Neural progenitor cell (in vitro differentiated cells): ENCODE data around the gene EDNRB. TPM values are rescaled to one million over a fixed set of nuclear protein-coding genes. Genes with fewer than 3 reads are reported as not detected.
A peak's percentile ranks its signal among the peaks of the same experiment; 100 is the strongest.

Source experiments
- DNase-seq: peaks from one replicate; pipeline ENCODE4 v3.0.0-alpha.2; 2016; ENCODE audit warnings: low spot score
- H2AFZ ChIP-seq: fragments of 200-600 bp; sonication (generic); replicated peaks from 2 replicates; pipeline ENCODE4 v1.6.1; 2016; ENCODE audit warnings: antibody characterized with exemption
- H3F3A ChIP-seq: fragments of 200-600 bp; sonication (generic); 2 replicates; pipeline ENCODE4 v1.6.1; 2016; ENCODE audit warnings: antibody characterized with exemption, low read depth
- H3K27ac ChIP-seq: fragments of 200-600 bp; sonication (generic); 2 replicates; pipeline ENCODE4 v1.5.1; 2016; ENCODE audit warnings: mild to moderate bottlenecking
- H3K27me3 ChIP-seq: fragments of 200-600 bp; sonication (generic); 2 replicates; pipeline ENCODE4 v1.6.1; 2016; ENCODE audit warnings: mild to moderate bottlenecking, moderate library complexity
- H3K36me3 ChIP-seq: fragments of 200-600 bp; sonication (generic); 2 replicates; pipeline ENCODE4 v1.5.1; 2016
- H3K4me1 ChIP-seq: fragments of 200-600 bp; sonication (generic); 2 replicates; pipeline ENCODE4 v1.6.1; 2016; ENCODE audit warnings: mixed run types
- H3K4me2 ChIP-seq: fragments of 200-600 bp; sonication (generic); 2 replicates; pipeline ENCODE4 v1.6.1; 2016
- H3K4me3 ChIP-seq: fragments of 200-600 bp; sonication (generic); 2 replicates; pipeline ENCODE4 v1.5.1; 2016
- H3K79me2 ChIP-seq: fragments of 200-600 bp; sonication (generic); 2 replicates; pipeline ENCODE4 v1.6.1; 2016; ENCODE audit warnings: low read depth
- H3K9ac ChIP-seq: fragments of 200-600 bp; sonication (generic); 2 replicates; pipeline ENCODE4 v1.6.1; 2016
- H3K9me3 ChIP-seq: fragments of 200-600 bp; sonication (generic); 2 replicates; pipeline ENCODE4 v1.5.1; 2016; ENCODE audit warnings: low read depth
- H4K20me1 ChIP-seq: fragments of 200-600 bp; sonication (generic); 2 replicates; pipeline ENCODE4 v1.6.1; 2016; ENCODE audit warnings: low read depth
- H3K27ac Mint-ChIP-seq: 3 replicates; pipeline ENCODE4 v1.8.0; 2021; ENCODE audit warnings: mixed read lengths
- H3K27me3 Mint-ChIP-seq: 2 replicates; pipeline ENCODE4 v1.8.0; 2022; ENCODE audit warnings: low read depth, mild to moderate bottlenecking, inconsistent platforms, moderate library complexity, mixed read lengths; ENCODE audit not compliant: insufficient read depth
- H3K36me3 Mint-ChIP-seq: 3 replicates; pipeline ENCODE4 v1.8.0; 2021; ENCODE audit warnings: mixed read lengths
- H3K4me1 Mint-ChIP-seq: 3 replicates; pipeline ENCODE4 v1.8.0; 2021; ENCODE audit warnings: mixed read lengths
- H3K4me3 Mint-ChIP-seq: 3 replicates; pipeline ENCODE4 v1.8.0; 2021; ENCODE audit warnings: mild to moderate bottlenecking, moderate library complexity, mixed read lengths
- H3K9me3 Mint-ChIP-seq: 3 replicates; pipeline ENCODE4 v1.8.0; 2020; ENCODE audit warnings: mixed read lengths
- CTCF ChIP-seq: fragments of 200-600 bp; sonication (generic); IDR thresholded peaks from 2 replicates; pipeline ENCODE4 v1.5.1; 2017; ENCODE audit warnings: antibody characterized with exemption, mild to moderate bottlenecking
- EZH2 ChIP-seq: fragments of 200-600 bp; sonication (generic); IDR thresholded peaks from 2 replicates; pipeline ENCODE4 v1.6.1; 2017; ENCODE audit warnings: antibody characterized with exemption, mild to moderate bottlenecking, moderate library complexity
- EZH2phosphoT487 ChIP-seq: fragments of 200-600 bp; sonication (generic); IDR thresholded peaks from 2 replicates; pipeline ENCODE4 v1.6.1; 2017; ENCODE audit warnings: antibody characterized with exemption
- total RNA-seq: library from RNA; depleted of rRNA; stranded (reverse); fragments of >200 nt; gene quantifications from 2 replicates; pipeline ENCODE4 v1.2.3, GENCODE V29; 2015; ENCODE audit warnings: low replicate concordance

Gene EDNRB
- total RNA-seq, 1 donor from 2014 or later: 2.2 TPM

GRCh38 chr13:77891041-77891440 is 27.6 kb downstream of the EDNRB start:
- Mint-ChIP-seq H3K9me3 (peaks cover 6% of the 10 kb centered on the region), H3K27ac (no peak overlapping the region), H3K27me3 (peaks cover 4% of the 10 kb centered on the region), H3K36me3 (no peaks in the 10 kb centered on the region), H3K4me1 (peaks cover 4% of the 10 kb centered on the region), H3K4me3 (no peak overlapping the region)
- Histone ChIP-seq H3K27ac (no peak overlapping the region), H3K79me2 (no peaks in the 10 kb centered on the region), H2AFZ (peak overlapping the region; percentile 22), H3K36me3 (no peaks in the 10 kb centered on the region), H4K20me1 (no peaks in the 10 kb centered on the region), H3K4me1 (peaks cover 3% of the 10 kb centered on the region), H3K4me2 (no peak overlapping the region), H3K4me3 (no peak overlapping the region), H3K9ac (no peak overlapping the region), H3K27me3 (no peaks in the 10 kb centered on the region), H3F3A (no peaks in the 10 kb centered on the region), H3K9me3 (no peaks in the 10 kb centered on the region)
- TF ChIP-seq EZH2phosphoT487 (no peak), EZH2 (no peak), CTCF (no peak)
- DNase-seq: no peak

DNA sequence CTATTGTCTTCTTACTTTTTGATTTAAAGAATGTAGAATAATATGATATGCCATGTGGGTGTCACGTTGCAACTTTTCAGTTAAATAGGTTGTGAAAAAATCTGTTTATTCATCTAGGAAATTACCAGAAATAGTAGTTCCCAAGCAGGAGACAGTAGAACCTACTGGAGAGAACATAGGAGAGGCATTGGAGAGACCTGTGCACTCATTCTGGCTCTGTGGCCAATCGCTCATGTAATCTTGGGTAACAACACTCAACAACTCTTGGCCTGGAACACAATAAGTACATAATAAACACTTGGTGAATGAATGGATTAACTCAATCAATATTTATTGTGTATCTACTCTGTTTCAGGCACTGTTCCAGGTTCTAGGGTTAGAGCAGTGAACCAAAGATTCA is 35.3 kb downstream of the EDNRB start:
- H2AFZ ChIP-seq: no peak overlapping the region
- no peak overlapping the region for H3K4me2 ChIP-seq
- H3K36me3 ChIP-seq: no peaks in the 10 kb centered on the region
- no peaks in the 10 kb centered on the region for H3K79me2 ChIP-seq
- no peak overlapping the region for H3K27ac ChIP-seq
- Mint-ChIP-seq H3K27me3 (no peaks in the 10 kb centered on the region), H3K4me1 (no peaks in the 10 kb centered on the region), H3K27ac (no peak overlapping the region), H3K4me3 (no peak overlapping the region), H3K9me3 (peaks cover 2% of the 10 kb centered on the region), H3K36me3 (no peaks in the 10 kb centered on the region)
- no peak overlapping the region for H3K4me3 ChIP-seq
- no peaks in the 10 kb centered on the region for H3F3A ChIP-seq
- H3K4me1 ChIP-seq: no peaks in the 10 kb centered on the region
- H3K9ac ChIP-seq: no peak overlapping the region
- DNase-seq: no peak
- no peaks in the 10 kb centered on the region for H4K20me1 ChIP-seq
- TF ChIP-seq EZH2phosphoT487 (no peak), EZH2 (no peak), CTCF (no peak)
- no peaks in the 10 kb centered on the region for H3K9me3 ChIP-seq
- H3K27me3 ChIP-seq: no peaks in the 10 kb centered on the region

DNA sequence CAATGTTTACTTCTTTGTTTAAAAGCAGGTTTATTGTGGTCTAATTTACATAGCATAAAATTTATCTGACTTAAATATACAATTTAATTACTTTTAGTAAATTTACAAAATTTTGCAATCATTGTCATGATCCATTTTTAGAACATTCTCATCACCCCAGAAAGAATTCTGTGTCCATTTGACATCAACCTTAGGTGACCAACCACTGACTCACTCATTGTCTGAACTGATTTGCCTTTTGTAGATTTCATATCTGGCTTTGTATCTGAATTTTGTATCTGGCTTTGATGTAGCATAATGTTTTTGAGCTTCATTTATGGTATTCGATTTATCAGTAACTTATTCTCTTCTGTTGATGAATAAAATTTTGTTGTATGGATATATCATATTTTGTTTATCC is 40.4 kb downstream of the EDNRB start:
- Mint-ChIP-seq H3K4me3 (no peak overlapping the region), H3K36me3 (no peaks in the 10 kb centered on the region), H3K27ac (no peak overlapping the region), H3K4me1 (peaks cover 6% of the 10 kb centered on the region), H3K27me3 (no peaks in the 10 kb centered on the region), H3K9me3 (peaks cover 5% of the 10 kb centered on the region)
- no peaks in the 10 kb centered on the region for H3F3A ChIP-seq
- no peaks in the 10 kb centered on the region for H3K9me3 ChIP-seq
- H3K9ac ChIP-seq: no peak overlapping the region
- H3K4me2 ChIP-seq: no peak overlapping the region
- no peaks in the 10 kb centered on the region for H3K27me3 ChIP-seq
- H3K36me3 ChIP-seq: no peaks in the 10 kb centered on the region
- H3K4me3 ChIP-seq: no peak overlapping the region
- no peak overlapping the region for H3K27ac ChIP-seq
- no peak for TF ChIP-seq CTCF
- TF ChIP-seq EZH2phosphoT487: no peak
- TF ChIP-seq EZH2: no peak
- no peaks in the 10 kb centered on the region for H4K20me1 ChIP-seq
- no peak for DNase-seq
- peaks cover 10% of the 10 kb centered on the region for H3K4me1 ChIP-seq
- no peaks in the 10 kb centered on the region for H3K79me2 ChIP-seq
- no peak overlapping the region for H2AFZ ChIP-seq
